BLaER1 (cell line): ENCODE data around the gene WDR83.
"Not testable (repeated sequence)": the region's sequence is repeated elsewhere in the genome, so short reads cannot be mapped to it uniquely, and the experiment has no call there.

Experiments used
- H3K27ac ChIP-seq: shearing (Covaris generic); formaldehyde crosslinking; 2 replicates; pipeline ENCODE4 v1.8.1; 2022
- H3K27me3 ChIP-seq: shearing (Covaris generic); formaldehyde crosslinking; 2 replicates; pipeline ENCODE4 v1.8.1; 2022
- H3K36me3 ChIP-seq: shearing (Covaris generic); formaldehyde crosslinking; 2 replicates; pipeline ENCODE4 v1.8.1; 2022
- H3K4me1 ChIP-seq: shearing (Covaris generic); formaldehyde crosslinking; 2 replicates; pipeline ENCODE4 v1.8.1; 2022
- H3K4me2 ChIP-seq: shearing (Covaris generic); formaldehyde crosslinking; 2 replicates; pipeline ENCODE4 v1.8.1; 2022
- H3K4me3 ChIP-seq: shearing (Covaris generic); formaldehyde crosslinking; 2 replicates; pipeline ENCODE4 v1.8.1; 2022
- H3K9ac ChIP-seq: shearing (Covaris generic); formaldehyde crosslinking; 2 replicates; pipeline ENCODE4 v1.8.1; 2022
- H3K9me3 ChIP-seq: shearing (Covaris generic); formaldehyde crosslinking; 2 replicates; pipeline ENCODE4 v1.8.1; 2022
- H4K20me1 ChIP-seq: shearing (Covaris generic); formaldehyde crosslinking; 2 replicates; pipeline ENCODE4 v1.8.1; 2022
- Cebpa-rat ChIP-seq: shearing (Covaris generic); IDR thresholded peaks from 2 replicates; pipeline ENCODE4 v1.8.1; 2022

Gene WDR83

GRCh38 chr19:12666265-12667048, at the start of gene WDR83, which contains the start of gene MAN2B1:
TSS of gene WDR83 (plus strand) at chr19:12666807. CDS start at chr19:12669791, 2,984 bp downstream.
TSS of gene MAN2B1 (minus strand) at chr19:12666742. CDS start at chr19:12666701, 41 bp downstream.
- H3K4me1 ChIP-seq: peaks cover 52% of the 10 kb centered on the region
- no peak for TF ChIP-seq Cebpa-rat
- H3K36me3 ChIP-seq: peaks cover 36% of the 10 kb centered on the region
- H3K4me3 ChIP-seq: peak within 1 kb of the TSS; percentile 90
- H3K27ac ChIP-seq: peak within 1 kb of the TSS; percentile 76
- peak within 1 kb of the TSS; percentile 87 for H3K9ac ChIP-seq
- H3K9me3 ChIP-seq: no peaks in the 10 kb centered on the region
- H3K27me3 ChIP-seq: no peaks in the 10 kb centered on the region
- H3K4me2 ChIP-seq: peak within 1 kb of the TSS; percentile 88
- H4K20me1 ChIP-seq: peaks cover 6% of the 10 kb centered on the region; the same call in 1 of the 2 replicates

- no peak overlapping the region for H3K27ac ChIP-seq
- peaks cover 92% of the 10 kb centered on the region for H4K20me1 ChIP-seq
- no peak overlapping the region for H3K4me2 ChIP-seq
- peaks cover 29% of the 10 kb centered on the region for H3K4me1 ChIP-seq
- H3K9ac ChIP-seq: no peak overlapping the region
- H3K4me3 ChIP-seq: no peak overlapping the region
- H3K9me3 ChIP-seq: peaks cover 11% of the 10 kb centered on the region; the same call in 1 of the 2 replicates
- no peaks in the 10 kb centered on the region for H3K27me3 ChIP-seq
- TF ChIP-seq Cebpa-rat: no peak
- H3K36me3 ChIP-seq: peaks cover 56% of the 10 kb centered on the region
Observed at GRCh38 chr19:12617646-12618045, 49.0 kb upstream of the WDR83 start.

- Histone ChIP-seq H4K20me1 (peaks cover 57% of the 10 kb centered on the region), H3K9me3 (peaks cover 27% of the 10 kb centered on the region), H3K36me3 (peaks cover 73% of the 10 kb centered on the region)
- H3K27ac ChIP-seq, H3K4me3 ChIP-seq, H3K27me3 ChIP-seq, H3K4me1 ChIP-seq, H3K9ac ChIP-seq, H3K4me2 ChIP-seq: not testable (repeated sequence)
Observed at GRCh38 chr19:12621253-12622024, 45.2 kb upstream of the WDR83 start.

- peaks cover 81% of the 10 kb centered on the region for H3K36me3 ChIP-seq
Observed at GRCh38 chr19:12623361-12624031, 43.1 kb upstream of the WDR83 start.

GRCh38 chr19:12626958-12627357, 39.6 kb upstream of the WDR83 start:
- Histone ChIP-seq H4K20me1 (0 out of 2 replicates have a peak, but pooled peaks cover 7% of the 10 kb centered on the region), H3K9ac (no peak overlapping the region), H3K4me2 (no peak overlapping the region), H3K9me3 (peaks cover 55% of the 10 kb centered on the region), H3K4me1 (no peaks in the 10 kb centered on the region), H3K27ac (no peak overlapping the region), H3K36me3 (peaks cover 87% of the 10 kb centered on the region), H3K27me3 (no peaks in the 10 kb centered on the region), H3K4me3 (peak overlapping the region; percentile 30)
- no peak for TF ChIP-seq Cebpa-rat

More at GRCh38 chr19:12623361-12624031, 43.1 kb upstream of the WDR83 start:
- H3K4me2 ChIP-seq: no peak overlapping the region
- peaks cover 48% of the 10 kb centered on the region for H3K9me3 ChIP-seq
- TF ChIP-seq Cebpa-rat: no peak
- no peak overlapping the region for H3K9ac ChIP-seq
- no peaks in the 10 kb centered on the region; the same call in 1 of the 2 replicates for H3K4me1 ChIP-seq
- H4K20me1 ChIP-seq: peaks cover 36% of the 10 kb centered on the region
- H3K4me3 ChIP-seq: no peak overlapping the region
- no peaks in the 10 kb centered on the region for H3K27me3 ChIP-seq
- no peak overlapping the region for H3K27ac ChIP-seq

GRCh38 chr19:12628040-12629022, 38.3 kb upstream of the WDR83 start:
- H3K27ac ChIP-seq: no peak overlapping the region
- H4K20me1 ChIP-seq: no peaks in the 10 kb centered on the region
- H3K27me3 ChIP-seq: no peaks in the 10 kb centered on the region
- peaks cover 95% of the 10 kb centered on the region for H3K36me3 ChIP-seq
- H3K4me2 ChIP-seq: no peak overlapping the region
- no peaks in the 10 kb centered on the region for H3K4me1 ChIP-seq
- H3K9ac ChIP-seq: no peak overlapping the region
- TF ChIP-seq Cebpa-rat: no peak
- H3K9me3 ChIP-seq: peaks cover 55% of the 10 kb centered on the region
- H3K4me3 ChIP-seq: peak overlapping the region; percentile 30

GRCh38 chr19:12629215-12629614, 37.4 kb upstream of the WDR83 start:
- Histone ChIP-seq H3K4me1 (0 out of 2 replicates have a peak, but pooled peaks cover under 1% of the 10 kb centered on the region), H3K27me3 (no peaks in the 10 kb centered on the region), H3K4me3 (peak overlapping the region; percentile 30; the same call in 1 of the 2 replicates), H3K9me3 (peaks cover 55% of the 10 kb centered on the region), H3K9ac (no peak overlapping the region), H3K4me2 (no peak overlapping the region), H4K20me1 (no peaks in the 10 kb centered on the region), H3K27ac (no peak overlapping the region), H3K36me3 (peaks cover 89% of the 10 kb centered on the region)
- TF ChIP-seq Cebpa-rat: no peak

GRCh38 chr19:12636631-12637030, 30.0 kb upstream of the WDR83 start:
- Histone ChIP-seq H4K20me1 (no peaks in the 10 kb centered on the region), H3K27ac (no peak overlapping the region), H3K4me1 (peaks cover 15% of the 10 kb centered on the region), H3K4me2 (no peak overlapping the region), H3K27me3 (no peaks in the 10 kb centered on the region), H3K9ac (no peak overlapping the region), H3K4me3 (no peak overlapping the region), H3K36me3 (peaks cover 23% of the 10 kb centered on the region), H3K9me3 (no peaks in the 10 kb centered on the region)
- no peak for TF ChIP-seq Cebpa-rat
